ENCODE measurements around the gene PTRHD1.

Gene PTRHD1

GRCh38 chr2:24830351-24830750 lies 37.2 kb upstream of the PTRHD1 start:
- no peak for DNase-seq

DNA sequence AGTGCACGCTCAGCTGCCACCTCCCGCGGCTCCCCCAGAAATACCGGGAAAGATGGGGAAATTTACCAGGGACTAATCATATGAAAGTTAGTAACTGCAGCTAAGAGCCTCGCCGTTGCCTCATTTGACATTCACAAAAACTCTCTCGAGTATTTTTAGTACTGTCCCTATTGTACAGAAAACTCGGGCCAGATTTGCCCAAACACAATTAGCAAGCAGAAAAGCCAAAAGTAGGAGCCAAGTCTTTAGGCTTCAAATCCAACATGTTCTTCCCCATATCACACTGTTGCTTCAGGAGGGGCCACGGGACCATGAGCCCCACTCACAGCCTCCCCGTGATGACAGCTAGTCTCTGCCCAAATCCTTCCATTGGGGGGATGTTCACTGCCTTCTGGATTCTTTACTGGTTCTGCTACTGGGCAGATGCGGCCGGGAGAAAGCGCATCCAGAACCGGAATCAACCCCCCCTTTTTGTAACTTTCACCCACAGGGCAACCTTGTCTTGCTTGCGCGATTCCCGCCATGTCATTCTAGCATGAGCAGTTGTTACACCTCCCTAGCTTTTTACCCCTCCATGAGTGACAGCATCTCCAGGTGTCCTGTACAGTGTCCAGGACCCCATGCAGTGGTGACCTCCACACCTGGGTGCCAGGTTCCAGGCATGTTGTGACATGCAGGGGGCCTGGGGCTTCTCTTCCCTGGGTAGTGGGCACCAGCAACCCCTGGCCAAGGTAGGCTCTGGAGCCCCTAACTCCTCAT lies 35.2 kb upstream of the PTRHD1 start:
- DNase-seq, result no peak

- peak; percentile 71 for DNase-seq
Measured at GRCh38 chr2:24827321-24828237, 34.4 kb upstream of the PTRHD1 start.

GRCh38 chr2:24826773-24827145 lies 33.6 kb upstream of the PTRHD1 start:
- no peak for DNase-seq

- DNase-seq, result no peak
Measured at GRCh38 chr2:24825883-24826772, 32.9 kb upstream of the PTRHD1 start.

DNA sequence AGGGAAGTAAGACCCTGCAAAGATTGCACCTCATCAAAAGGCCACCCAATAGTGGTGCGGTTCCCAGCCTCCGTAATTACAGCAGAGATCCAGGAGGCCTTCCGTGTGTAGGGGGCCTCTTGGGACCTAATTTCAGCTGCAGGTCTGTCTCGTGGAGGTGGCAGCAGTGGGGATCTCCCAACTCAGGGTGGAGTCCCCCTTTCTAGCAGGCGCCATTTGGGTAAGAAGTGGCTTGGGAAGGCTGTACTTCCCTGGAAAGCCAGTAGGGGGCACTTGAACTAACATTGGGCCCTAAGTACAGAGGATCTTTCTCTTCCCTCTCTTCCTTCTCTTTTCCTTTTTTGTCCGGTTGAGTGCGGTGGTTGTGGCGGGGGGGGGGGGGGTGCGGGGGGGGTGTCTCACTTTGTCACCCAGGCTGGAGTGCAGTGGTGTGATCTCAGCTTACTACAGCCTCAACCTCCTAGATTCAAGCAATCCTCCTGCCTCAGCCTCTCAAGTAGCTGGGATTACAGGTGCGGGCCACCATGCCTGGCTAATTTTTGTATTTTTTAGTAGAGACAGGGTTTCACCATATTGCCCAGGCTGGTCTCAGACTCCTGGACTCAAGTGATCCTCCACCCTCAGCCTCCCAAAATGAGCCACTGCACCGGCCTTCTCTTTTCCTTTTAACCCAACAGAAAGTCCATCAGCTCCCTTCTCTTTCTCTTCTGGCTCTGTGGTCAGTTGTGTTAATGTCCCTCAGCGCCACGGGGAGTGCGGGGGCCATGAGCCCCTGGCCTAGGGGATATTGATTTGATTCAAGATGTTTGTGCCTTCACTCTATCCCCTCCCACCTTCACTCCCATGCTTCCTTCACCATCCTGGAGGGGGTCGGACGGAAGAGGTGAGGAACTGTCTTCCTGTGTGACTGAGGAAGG lies 32.0 kb upstream of the PTRHD1 start:
- peak; percentile 7 for DNase-seq

DNA sequence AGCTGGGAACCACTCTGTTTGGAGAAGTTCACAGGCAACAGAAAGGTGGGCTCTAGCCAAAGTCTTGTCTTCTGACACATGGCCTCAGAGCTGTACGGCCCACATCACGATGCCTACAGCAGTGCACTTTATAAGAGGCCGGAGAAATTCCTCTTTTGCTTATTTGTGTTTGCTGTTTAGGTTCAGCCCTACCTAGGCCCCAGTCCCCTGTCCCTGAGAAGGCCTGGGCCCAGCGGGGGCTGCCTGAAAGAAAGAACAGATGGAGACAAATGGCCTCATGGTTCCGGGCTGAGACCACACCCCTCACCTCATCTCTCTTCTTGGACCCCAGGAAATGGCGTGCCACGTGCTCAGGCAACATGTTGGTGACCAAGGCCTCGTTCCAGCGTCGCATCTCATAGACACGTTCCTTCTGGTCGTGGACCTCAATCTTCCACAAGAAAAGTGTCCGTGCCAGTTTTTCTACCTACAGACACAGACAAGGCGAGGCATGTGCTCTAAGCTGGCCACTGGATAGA lies 30.9 kb upstream of the PTRHD1 start:
- DNase-seq, result no peak

GRCh38 chr2:24822049-24822706 lies 29.0 kb upstream of the PTRHD1 start:
- DNase-seq, result peak; percentile 82

DNA sequence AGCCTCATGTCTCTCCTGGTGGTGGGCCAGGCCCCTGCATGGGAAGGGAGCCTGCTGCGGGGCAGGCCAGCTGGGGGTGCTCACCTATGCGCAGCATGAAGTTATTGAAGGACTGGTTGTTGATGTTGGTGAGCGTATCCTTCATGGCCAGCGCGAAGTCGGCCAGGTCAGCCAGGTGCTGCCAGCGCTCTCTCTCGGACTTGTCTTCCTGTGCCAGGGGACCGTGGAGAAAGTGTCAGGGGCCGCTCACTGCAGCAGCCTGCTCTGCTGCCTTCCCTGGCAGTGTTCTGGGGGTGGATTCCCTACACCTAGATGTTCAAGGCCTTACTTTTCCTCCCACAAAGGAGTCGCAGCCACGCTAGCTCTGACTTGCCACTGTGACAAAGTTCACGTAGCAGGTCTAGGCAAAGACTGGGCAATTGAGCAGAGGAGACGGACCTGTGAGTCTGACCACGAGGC lies 28.3 kb upstream of the PTRHD1 start:
- no peak for DNase-seq

DNA sequence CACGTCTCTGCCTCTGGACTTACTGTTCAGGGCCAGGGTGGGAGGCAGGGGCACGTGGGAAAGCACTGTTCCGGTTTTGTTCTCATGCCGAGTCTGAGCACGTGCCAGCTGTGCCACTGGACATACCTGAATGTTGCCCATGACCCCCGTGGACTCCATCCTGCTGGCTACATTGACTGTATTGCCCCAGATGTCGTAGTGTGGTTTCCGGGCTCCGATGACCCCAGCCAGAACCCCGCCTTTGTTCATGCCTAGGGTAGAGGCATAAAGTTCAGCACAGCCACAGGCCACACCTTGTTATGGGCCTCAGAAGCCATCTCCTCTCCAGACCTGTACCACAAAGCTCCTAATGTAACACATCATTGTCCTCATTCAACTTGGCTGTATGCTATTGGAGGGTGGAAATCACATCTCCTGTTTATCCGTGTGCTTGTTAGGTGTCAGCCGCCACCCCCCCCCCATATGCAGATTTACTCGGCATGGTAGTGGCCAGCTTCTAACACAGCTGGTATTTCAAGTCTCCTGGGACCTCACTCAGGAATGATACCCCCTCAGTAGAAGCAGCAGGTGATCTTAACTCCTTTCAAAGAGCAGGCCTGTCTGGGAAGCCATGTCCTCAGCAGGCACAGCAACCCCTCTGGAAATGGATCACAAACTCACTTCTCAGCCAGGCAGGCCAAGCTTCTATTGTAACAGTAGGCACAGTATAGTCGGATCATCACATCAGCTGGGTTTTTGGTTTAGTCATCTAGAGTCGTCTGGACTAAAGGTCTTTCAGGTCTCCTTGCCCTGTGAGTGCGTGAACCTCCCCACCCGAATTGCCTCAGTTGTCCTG lies 27.6 kb upstream of the PTRHD1 start:
- no peak for DNase-seq

DNA sequence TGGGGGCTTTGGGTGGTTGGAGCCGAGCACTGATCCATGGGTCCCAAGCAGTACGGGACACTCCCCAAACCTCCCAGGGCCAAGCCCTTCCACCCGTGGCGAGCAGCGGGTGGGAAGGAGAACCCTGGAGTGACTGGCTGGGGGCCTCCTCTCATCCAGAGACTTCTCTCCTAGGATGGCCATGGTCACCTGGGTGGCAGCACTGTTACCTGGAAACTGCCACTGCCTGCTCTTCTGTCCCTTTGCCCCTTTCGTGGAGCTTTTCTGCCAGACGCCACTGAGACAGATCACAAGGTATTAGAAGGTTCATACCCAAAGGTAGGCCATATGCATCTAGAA lies 27.0 kb upstream of the PTRHD1 start:
- no peak for DNase-seq

DNA sequence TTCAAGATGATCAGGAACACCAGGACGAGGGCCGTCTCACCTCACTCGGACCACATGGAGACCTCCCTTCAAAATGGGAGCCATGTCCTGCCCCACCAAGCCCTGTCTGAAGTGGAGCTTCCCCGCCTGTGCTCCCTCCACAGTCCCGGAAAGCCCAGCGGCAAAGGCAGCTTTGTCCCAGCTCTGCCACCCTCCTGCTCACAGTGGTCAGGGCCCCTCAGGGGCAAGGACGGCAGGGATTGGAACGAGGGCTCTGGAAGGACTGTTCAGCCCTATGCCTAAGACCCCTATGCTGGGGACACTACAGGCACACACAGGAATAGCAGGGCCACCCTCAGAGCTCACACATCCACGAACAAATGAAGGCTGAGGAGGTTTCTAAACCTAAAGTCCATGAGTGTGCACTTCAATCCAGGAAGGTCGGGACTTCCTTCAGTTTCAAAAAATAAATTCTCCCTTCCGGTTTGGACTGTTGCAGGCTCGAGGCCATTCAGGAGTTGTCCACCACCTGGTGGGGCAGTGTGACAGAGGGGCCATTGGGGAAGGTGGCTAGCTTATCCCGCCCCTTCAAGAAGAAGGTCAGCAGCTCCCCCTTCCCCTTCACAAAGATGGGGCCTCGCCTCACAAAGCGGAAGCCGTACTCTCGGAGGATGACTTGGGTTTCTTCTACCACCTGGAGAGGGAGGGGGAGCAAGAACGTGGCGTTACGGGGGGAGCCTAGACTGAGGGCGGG lies 26.4 kb upstream of the PTRHD1 start:
- no peak for DNase-seq

DNA sequence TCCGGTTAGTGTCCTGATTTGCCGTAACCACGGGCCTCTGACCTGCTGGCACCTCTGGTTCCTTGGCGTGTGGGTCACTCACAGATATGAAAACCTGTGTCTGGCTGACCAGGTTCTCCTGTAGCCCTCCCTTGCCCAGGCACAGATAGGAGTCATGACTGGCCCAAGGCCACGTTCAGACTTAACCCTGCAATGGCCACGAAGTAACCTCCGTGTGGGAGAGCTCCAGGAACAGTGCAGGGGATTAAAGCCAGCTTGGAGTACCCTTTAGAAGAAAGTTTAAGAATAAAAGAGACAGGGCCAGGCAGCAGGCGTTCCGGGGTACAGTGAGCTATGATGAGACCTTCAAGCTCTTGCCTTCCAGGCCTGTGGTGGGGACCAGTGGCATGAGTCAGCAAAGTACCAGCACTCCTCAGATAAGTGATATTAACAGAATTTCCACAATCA lies 25.6 kb upstream of the PTRHD1 start:
- no peak for DNase-seq

GRCh38 chr2:24816884-24817283 lies 23.7 kb upstream of the PTRHD1 start:
- DNase-seq, result no peak

DNA sequence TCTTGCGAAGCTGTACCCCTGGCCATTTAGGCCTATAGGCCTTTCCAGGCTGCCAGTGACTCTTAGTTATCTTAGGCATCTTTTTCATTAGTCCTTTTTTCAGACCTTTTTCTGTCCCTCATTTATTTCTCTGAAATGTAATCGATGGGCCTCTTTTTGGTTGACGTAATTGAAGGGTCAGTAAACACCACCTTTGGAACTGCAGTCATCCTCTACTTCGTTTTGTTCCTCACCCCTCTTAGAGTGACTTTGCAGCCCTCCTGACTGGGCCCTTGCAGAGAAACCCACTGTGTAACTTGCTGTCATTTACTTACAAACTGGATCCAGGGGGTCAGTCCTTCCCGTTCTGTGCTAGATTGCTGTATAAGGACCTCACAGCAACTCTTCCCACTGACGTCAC lies 23.2 kb upstream of the PTRHD1 start:
- no peak for DNase-seq

- DNase-seq, result no peak
Measured at GRCh38 chr2:24815171-24815570, 22.0 kb upstream of the PTRHD1 start.

DNA sequence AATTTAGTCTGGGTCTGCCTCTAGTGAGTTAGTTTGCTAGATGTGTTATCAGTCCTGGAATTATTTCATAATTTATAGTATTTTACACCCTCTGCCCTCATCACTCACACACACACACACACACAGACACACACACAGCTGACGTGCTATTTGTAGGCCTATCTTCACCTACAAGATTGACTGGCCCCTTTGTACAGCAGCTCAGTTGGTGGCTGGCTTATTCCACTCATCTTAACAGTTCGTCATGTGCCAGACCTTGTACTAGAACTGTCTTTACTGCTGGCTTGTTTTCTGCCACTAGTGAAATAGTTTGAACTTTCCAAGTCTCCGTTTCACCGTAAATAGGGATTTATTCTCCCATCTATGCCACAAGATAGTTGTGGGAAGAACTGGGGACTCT lies 21.3 kb upstream of the PTRHD1 start:
- DNase-seq, result no peak

- DNase-seq, result no peak
Measured at GRCh38 chr2:24813691-24814137, 20.5 kb upstream of the PTRHD1 start.

DNA sequence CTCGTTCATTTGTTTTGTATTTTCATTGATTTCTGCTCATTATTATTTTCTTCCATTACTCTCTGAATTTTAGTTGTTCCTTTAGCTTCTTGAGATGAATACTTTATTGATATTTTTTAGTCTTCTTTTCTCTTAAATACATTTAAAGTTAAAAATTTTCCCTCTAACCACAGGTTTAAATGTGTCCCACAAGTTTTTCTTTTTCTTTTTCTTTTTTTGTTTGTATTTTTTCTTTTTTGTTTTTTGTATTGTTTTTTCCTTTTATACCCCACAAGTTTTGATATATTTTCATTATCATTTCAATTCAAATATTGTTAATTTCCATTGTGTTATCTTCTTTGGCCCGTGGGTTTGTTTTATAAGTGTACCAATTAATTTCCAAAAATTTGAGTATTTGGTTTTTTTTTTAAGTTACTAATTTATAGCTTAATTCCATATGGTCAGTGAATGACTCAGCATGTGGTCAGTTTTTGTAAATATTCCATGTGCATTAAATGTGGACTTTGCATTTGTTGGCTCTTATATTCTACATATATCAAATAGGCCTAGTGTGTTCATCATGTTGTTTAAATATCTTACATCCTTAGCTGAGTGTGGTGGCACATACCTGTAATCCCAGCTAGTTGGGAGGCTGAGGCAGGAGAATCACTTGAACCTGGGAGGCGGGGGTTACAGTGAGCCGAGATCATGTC lies 16.3 kb upstream of the PTRHD1 start:
- no peak for DNase-seq

All from NCI-H146 (cell line).